CD8-positive, alpha-beta memory T cell (primary cell): ENCODE data around the gene HRH1. TPM values are rescaled to one million over a fixed set of nuclear protein-coding genes. Genes with fewer than 3 reads are reported as not detected.

Experiments
- CTCF ChIA-PET: fragments of 350-600 bp; sonication (Branson Sonifier 250); formaldehyde crosslinking; loops from one replicate; lab custom pipeline; 2021; ENCODE audit warnings: antibody characterized with exemption; lab: Charles Lee
- POLR2A ChIA-PET: fragments of 350-600 bp; sonication (Branson Sonifier 250); formaldehyde crosslinking; loops from one replicate; lab custom pipeline; 2021; ENCODE audit warnings: antibody characterized with exemption; lab: Charles Lee
- DNase-seq, 5 donors: peaks; one replicate each; pipeline versions ENCODE4 v3.0.0 to v3.0.0-alpha.2; 2020 to 2022; ENCODE audit warnings: mixed read lengths in 1 of 5
- H3K27ac ChIP-seq: one replicate; pipeline ENCODE4 v1.7.0; 2013; ENCODE audit warnings: low read depth, mild to moderate bottlenecking, low read length, moderate library complexity
- H3K27me3 ChIP-seq: 2 replicates; pipeline ENCODE4 v1.7.0; 2013; ENCODE audit warnings: low read length, mild to moderate bottlenecking; ENCODE audit not compliant: insufficient read depth, poor library complexity, severe bottlenecking
- H3K36me3 ChIP-seq: 2 replicates; pipeline ENCODE4 v1.7.0; 2013; ENCODE audit warnings: mild to moderate bottlenecking, low read length, moderate library complexity; ENCODE audit not compliant: insufficient read depth
- H3K4me1 ChIP-seq: 2 replicates; pipeline ENCODE4 v1.7.0; 2013; ENCODE audit warnings: mild to moderate bottlenecking, low read length, moderate library complexity; ENCODE audit not compliant: insufficient read depth
- H3K4me3 ChIP-seq: 2 replicates; pipeline ENCODE4 v1.7.0; 2013; ENCODE audit warnings: mild to moderate bottlenecking, low read length
- H3K9me3 ChIP-seq: 2 replicates; pipeline ENCODE4 v1.7.0; 2013; ENCODE audit warnings: mild to moderate bottlenecking, low read length
- H3K27ac Mint-ChIP-seq, 8 donors: one replicate each; pipeline ENCODE4 v1.8.0; 2020 to 2021; ENCODE audit warnings: mixed read lengths in 8 of 8, mild to moderate bottlenecking in 6 of 8, inconsistent platforms in 3 of 8, moderate library complexity in 3 of 8
- H3K27me3 Mint-ChIP-seq, 2 donors: one replicate each; pipeline ENCODE4 v1.8.0; 2020 to 2021; ENCODE audit warnings: mixed read lengths in 2 of 2, mild to moderate bottlenecking in 1 of 2, moderate library complexity in 1 of 2
- H3K36me3 Mint-ChIP-seq, 3 donors: one replicate each; pipeline ENCODE4 v1.8.0; 2020 to 2021; ENCODE audit warnings: mixed read lengths in 3 of 3, inconsistent platforms in 1 of 3, mild to moderate bottlenecking in 1 of 3
- H3K4me1 Mint-ChIP-seq, 3 donors: one replicate each; pipeline ENCODE4 v1.8.0; 2020 to 2021; ENCODE audit warnings: mixed read lengths in 3 of 3, inconsistent platforms in 1 of 3, mild to moderate bottlenecking in 1 of 3
- H3K4me3 Mint-ChIP-seq, 7 donors: one replicate each; pipeline ENCODE4 v1.8.0; 2020 to 2021; ENCODE audit warnings: mixed read lengths in 7 of 7, mild to moderate bottlenecking in 6 of 7, moderate library complexity in 4 of 7, inconsistent platforms in 2 of 7
- H3K9me3 Mint-ChIP-seq, 5 donors: one replicate each; pipeline ENCODE4 v1.8.0; 2020 to 2022; ENCODE audit warnings: mixed read lengths in 5 of 5, mild to moderate bottlenecking in 3 of 5, moderate library complexity in 2 of 5, inconsistent platforms in 1 of 5
- polyA plus RNA-seq: library from polyadenylated mRNA; unstranded; fragments of 300-500 nt; fragmentation: Illumina TruSeq; gene quantifications from one replicate; pipeline ENCODE4 v1.2.3, GENCODE V29; 2021
- total RNA-seq, 2 experiments: library from RNA; stranded (reverse); gene quantifications; one replicate each; pipeline ENCODE4 v1.2.3, GENCODE V29; 2021

HRH1 gene
- total and polyA plus RNA-seq, 3 experiments from 2014 or later, result 0.42 to 0.53 TPM; not detected in 1

- H3K4me1 ChIP-seq, result peaks cover 11% of the 10 kb centered on the region
- H3K27me3 Mint-ChIP-seq, result no peaks in the 10 kb centered on the region
- CTCF ChIA-PET, result interaction anchor here (1.2 kb wide), 1 partner anchor 74 kb away, joined by 3 read pairs; no protein-coding TSS in a partner anchor
- no peaks in the 10 kb centered on the region for H3K9me3 Mint-ChIP-seq
- H3K4me3 Mint-ChIP-seq, result no peak overlapping the region
- no peaks in the 10 kb centered on the region for H3K27me3 ChIP-seq
- H3K4me1 Mint-ChIP-seq, result peaks cover 22 to 29% (median 24%) of the 10 kb centered on the region in 3 donors
- no peak overlapping the region for H3K27ac Mint-ChIP-seq
- POLR2A ChIA-PET, result no interaction called here
- no peaks in the 10 kb centered on the region for H3K9me3 ChIP-seq
- no peak for DNase-seq
- H3K36me3 ChIP-seq, result peaks cover 34% of the 10 kb centered on the region
- H3K27ac ChIP-seq, result no peak overlapping the region
- H3K36me3 Mint-ChIP-seq, result peaks cover 16 to 85% (median 38%) of the 10 kb centered on the region in 3 donors
- no peak overlapping the region for H3K4me3 ChIP-seq
Measured at GRCh38 chr3:11310258-11310657, 156.0 kb downstream of the HRH1 start.

- Histone ChIP-seq H3K27me3 (no peaks in the 10 kb centered on the region), H3K27ac (no peak overlapping the region), H3K36me3 (peaks cover 38% of the 10 kb centered on the region), H3K4me3 (no peak overlapping the region), H3K9me3 (no peaks in the 10 kb centered on the region), H3K4me1 (peaks cover 1% of the 10 kb centered on the region)
- DNase-seq, result no peak
- Mint-ChIP-seq H3K27ac (peak overlapping the region in 1 of 8 donors; percentile 9), H3K36me3 (peaks cover 27 to 88% (median 42%) of the 10 kb centered on the region in 3 donors), H3K4me3 (no peak overlapping the region), H3K4me1 (peaks cover 5 to 11% (median 5%) of the 10 kb centered on the region in 3 donors), H3K9me3 (no peaks in the 10 kb centered on the region), H3K27me3 (no peaks in the 10 kb centered on the region)
- ChIA-PET CTCF (interaction anchor here (1.2 kb wide), 1 partner anchor 23 kb away, joined by 3 read pairs; no protein-coding TSS in a partner anchor), POLR2A (no interaction called here)
Measured at GRCh38 chr3:11312166-11312565, 157.9 kb downstream of the HRH1 start.

Other genes with a start within 250 kb of the HRH1 start
- gene SLC6A1, start 161.7 kb upstream of the HRH1 start, total RNA-seq, result not detected
- not detected for gene SLC6A1, start 161.7 kb upstream of the HRH1 start, polyA plus RNA-seq
- gene ATG7, start 117.9 kb downstream of the HRH1 start, total RNA-seq, result 10 to 100 TPM; 28.0 to 28.2 TPM
- gene ATG7, start 117.9 kb downstream of the HRH1 start, polyA plus RNA-seq, result 13.8 TPM